Kidney capillary endothelial cell (primary cell): ENCODE results near the gene OR11L1.

Source experiments
- DNase-seq: peaks from one replicate; pipeline ENCODE4 v3.0.0-alpha.2; 2018; ENCODE audit warnings: low spot score

The OR11L1 gene

DNA sequence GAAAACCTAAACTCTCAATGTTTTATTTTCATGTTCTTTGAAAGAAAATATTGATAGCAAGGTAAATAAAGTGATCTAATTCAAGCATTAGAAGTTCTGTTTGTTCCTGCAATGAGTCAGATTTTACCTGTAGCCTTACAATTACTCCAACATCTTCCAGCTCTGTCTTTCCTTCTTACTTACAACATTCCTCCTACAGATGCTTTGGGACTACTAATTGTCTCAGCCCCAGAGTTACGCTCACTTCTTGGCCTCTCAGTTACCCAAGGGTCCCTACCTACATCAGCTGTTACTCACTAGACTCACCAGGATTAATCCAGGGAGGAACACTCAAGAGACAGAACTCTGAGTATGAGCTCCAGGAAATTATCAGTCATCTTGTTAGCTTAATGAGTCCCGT, 44.2 kb downstream of the OR11L1 start:
- no peak for DNase-seq
